H1 (cell line): ENCODE results near the gene EFHD1. TPM values are rescaled to one million over a fixed set of nuclear protein-coding genes. Genes with fewer than 3 reads are reported as not detected.

Experiments used
- CTCF ChIA-PET: fragments of 300-600 bp; sonication (Branson Sonifier 250); formaldehyde crosslinking; loops from one replicate; lab custom pipeline; 2021; ENCODE audit not compliant: partially characterized antibody; lab: Charles Lee
- POLR2A ChIA-PET: fragments of 300-600 bp; sonication (Branson Sonifier 250); formaldehyde crosslinking; loops from one replicate; lab custom pipeline; 2021; ENCODE audit warnings: inconsistent platforms; ENCODE audit not compliant: partially characterized antibody; lab: Charles Lee
- DNase-seq, 2 experiments: peaks; one replicate each; pipeline versions ENCODE4 v3.0.0 to v3.0.0-alpha.2; 2010 to 2022; ENCODE audit warnings: low spot score in 2 of 2, low read depth in 1 of 2, mixed read lengths in 1 of 2
- FAIRE-seq: peaks from 2 replicates; lab custom pipeline; 2011; peaks lifted over from hg19 to GRCh38; lab: Jason Lieb, UNC
- H2AFZ ChIP-seq: 2 replicates; pipeline ENCODE4 v1.8.1; 2012; ENCODE audit warnings: low read length, inconsistent platforms
- H2AK5ac ChIP-seq: 2 replicates; pipeline ENCODE4 v1.6.1; 2013; ENCODE audit warnings: low read depth, low read length
- H2BK120ac ChIP-seq: replicated peaks from 2 replicates; pipeline ENCODE3; 2013; ENCODE audit warnings: low read depth, low read length, inconsistent platforms
- H2BK12ac ChIP-seq: 2 replicates; pipeline ENCODE4 v1.6.1; 2013; ENCODE audit warnings: low read depth, low read length
- H2BK15ac ChIP-seq: 2 replicates; pipeline ENCODE4 v1.6.1; 2013; ENCODE audit warnings: low read length
- H2BK20ac ChIP-seq: 2 replicates; pipeline ENCODE4 v1.6.1; 2013; ENCODE audit warnings: low read length
- H2BK5ac ChIP-seq: 2 replicates; pipeline ENCODE4 v1.6.1; 2013; ENCODE audit warnings: low read depth, low read length
- H3K14ac ChIP-seq: 2 replicates; pipeline ENCODE4 v1.6.1; 2013; ENCODE audit warnings: inconsistent platforms; ENCODE audit not compliant: insufficient read length
- H3K18ac ChIP-seq: 2 replicates; pipeline ENCODE4 v1.6.1; 2013; ENCODE audit warnings: low read length; ENCODE audit errors: extremely low read depth
- H3K23ac ChIP-seq: 2 replicates; pipeline ENCODE4 v1.6.1; 2013; ENCODE audit warnings: inconsistent platforms; ENCODE audit not compliant: insufficient read length
- H3K23me2 ChIP-seq: 2 replicates; pipeline ENCODE4 v1.6.1; 2013; ENCODE audit warnings: low read depth, low read length
- H3K27ac ChIP-seq: 2 replicates; pipeline ENCODE4 v1.6.1; 2011; ENCODE audit warnings: low read depth, low read length, inconsistent platforms
- H3K27me3 ChIP-seq, 4 experiments: replicated peaks in 1 of 4; 1 replicate in 1 of 4; 2 replicates in 3 of 4; pipeline versions ENCODE4 v1.6.1 to v1.8.1; 2011 to 2013; ENCODE audit warnings: low read length in 3 of 4, mild to moderate bottlenecking in 3 of 4, inconsistent platforms in 2 of 4, mixed read lengths in 2 of 4, moderate library complexity in 1 of 4; ENCODE audit not compliant: control insufficient read depth in 3 of 4, insufficient read depth in 3 of 4; ENCODE audit errors: extremely low read depth in 1 of 4
- H3K36me3 ChIP-seq, 4 experiments: 2 replicates each; pipeline versions ENCODE4 v1.6.1 to v1.8.1; 2011 to 2013; ENCODE audit warnings: mild to moderate bottlenecking in 4 of 4, low read length in 3 of 4, moderate library complexity in 2 of 4, control low read depth in 1 of 4, inconsistent platforms in 1 of 4; ENCODE audit not compliant: insufficient read depth in 4 of 4, control insufficient read depth in 2 of 4
- H3K4ac ChIP-seq: replicated peaks from 2 replicates; pipeline ENCODE3; 2013; ENCODE audit warnings: low read length, low read depth, mixed read lengths, inconsistent platforms; ENCODE audit not compliant: insufficient read length
- H3K4me1 ChIP-seq, 4 experiments: replicated peaks in 1 of 4; 1 replicate in 1 of 4; 2 replicates in 3 of 4; pipeline versions ENCODE4 v1.6.1 to v1.8.1; 2011 to 2013; ENCODE audit warnings: low read length in 3 of 4, inconsistent platforms in 2 of 4, mixed read lengths in 1 of 4; ENCODE audit not compliant: insufficient read depth in 4 of 4, control insufficient read depth in 3 of 4
- H3K4me2 ChIP-seq, 2 experiments: 2 replicates each; pipeline versions ENCODE4 v1.6.1 to v1.8.1; 2011 to 2013; ENCODE audit warnings: low read depth in 2 of 2, low read length in 2 of 2, control low read depth in 1 of 2, inconsistent platforms in 1 of 2, mild to moderate bottlenecking in 1 of 2; ENCODE audit not compliant: insufficient read depth in 1 of 2
- H3K4me3 ChIP-seq, 4 experiments: fragments of 200-600, 300-600 bp in 1 of 4; sonication (generic), shearing (Covaris generic), sonication (Bioruptor Twin) in 1 of 4; 2 replicates each; pipeline versions ENCODE4 v1.5.1 to v1.8.1; 2011 to 2016; ENCODE audit warnings: low read length in 4 of 4, low read depth in 3 of 4, control low read depth in 2 of 4, inconsistent platforms in 2 of 4, mild to moderate bottlenecking in 2 of 4, mixed read lengths in 1 of 4, moderate library complexity in 1 of 4; ENCODE audit not compliant: insufficient read depth in 2 of 4; ENCODE audit errors: extremely low read depth in 1 of 4
- H3K56ac ChIP-seq: replicated peaks from 2 replicates; pipeline ENCODE3; 2013; ENCODE audit warnings: low read depth, mild to moderate bottlenecking, mixed read lengths, low read length, inconsistent platforms; ENCODE audit not compliant: insufficient read length
- H3K79me1 ChIP-seq: 2 replicates; pipeline ENCODE4 v1.6.1; 2013; ENCODE audit warnings: low read depth, low read length, control low read depth
- H3K79me2 ChIP-seq, 2 experiments: 2 replicates each; pipeline versions ENCODE4 v1.6.1 to v1.8.1; 2012 to 2013; ENCODE audit warnings: low read length in 2 of 2, mild to moderate bottlenecking in 2 of 2, inconsistent platforms in 1 of 2; ENCODE audit not compliant: insufficient read depth in 2 of 2, control insufficient read depth in 1 of 2
- H3K9ac ChIP-seq, 4 experiments: replicated peaks in 1 of 4; 1 replicate in 1 of 4; 2 replicates in 3 of 4; pipeline versions ENCODE4 v1.6.1 to v1.8.1; 2011 to 2013; ENCODE audit warnings: low read depth in 3 of 4, low read length in 3 of 4, control low read depth in 2 of 4, mild to moderate bottlenecking in 2 of 4, moderate library complexity in 2 of 4, inconsistent platforms in 1 of 4; ENCODE audit errors: extremely low read depth in 1 of 4
- H3K9me3 ChIP-seq, 2 experiments: 2 replicates each; pipeline versions ENCODE4 v1.6.1 to v1.8.1; 2012 to 2013; ENCODE audit warnings: mild to moderate bottlenecking in 2 of 2, moderate library complexity in 2 of 2, control low read depth in 1 of 2, inconsistent platforms in 1 of 2, low read depth in 1 of 2, low read length in 1 of 2, mixed read lengths in 1 of 2; ENCODE audit not compliant: insufficient read depth in 2 of 2
- H4K20me1 ChIP-seq, 2 experiments: replicated peaks in 1 of 2; 2 replicates each; pipeline versions ENCODE3 to v1.8.1; 2011 to 2013; ENCODE audit warnings: inconsistent platforms in 2 of 2, low read length in 2 of 2, mild to moderate bottlenecking in 1 of 2; ENCODE audit not compliant: insufficient read depth in 2 of 2, control insufficient read depth in 1 of 2
- H4K5ac ChIP-seq: 2 replicates; pipeline ENCODE4 v1.6.1; 2013; ENCODE audit warnings: low read length, low read depth, mixed read lengths, inconsistent platforms; ENCODE audit not compliant: insufficient read length
- H4K8ac ChIP-seq: 2 replicates; pipeline ENCODE4 v1.8.0; 2013; ENCODE audit warnings: mild to moderate bottlenecking, moderate library complexity, low read length, inconsistent platforms; ENCODE audit not compliant: insufficient read depth; ENCODE audit errors: extremely low read depth
- H4K91ac ChIP-seq: replicated peaks from 2 replicates; pipeline ENCODE3; 2013; ENCODE audit warnings: low read length, mixed read lengths, inconsistent platforms; ENCODE audit not compliant: insufficient read length
- ATF2 ChIP-seq: IDR thresholded peaks from 2 replicates; pipeline ENCODE4 v1.6.1; 2012; ENCODE audit warnings: low read length, inconsistent platforms
- BACH1 ChIP-seq: IDR thresholded peaks from 2 replicates; pipeline ENCODE4 v1.6.1; 2012; ENCODE audit warnings: low read length, improper control_type of control experiment
- CTCF ChIP-seq, 3 experiments: IDR thresholded peaks; 1 replicate in 2 of 3; 2 replicates in 1 of 3; pipeline versions ENCODE4 v1.5.1 to v1.6.1; 2011; ENCODE audit warnings: low read length in 3 of 3, mild to moderate bottlenecking in 3 of 3, inconsistent platforms in 2 of 3, low read depth in 1 of 3, moderate library complexity in 1 of 3; ENCODE audit not compliant: insufficient read depth in 1 of 3; ENCODE audit errors: control extremely low read depth in 1 of 3
- E2F6 ChIP-seq: IDR thresholded peaks from 2 replicates; pipeline ENCODE4 v1.6.1; 2012; ENCODE audit warnings: inconsistent platforms
- EGR1 ChIP-seq: IDR thresholded peaks from 2 replicates; pipeline ENCODE4 v1.6.1; 2011; ENCODE audit warnings: low read depth, low read length, borderline replicate concordance
- EP300 ChIP-seq, 2 experiments: IDR thresholded peaks; 1 replicate in 1 of 2; 2 replicates in 1 of 2; pipeline ENCODE4 v1.6.1; 2011 to 2012; ENCODE audit warnings: low read depth in 2 of 2, low read length in 2 of 2, mild to moderate bottlenecking in 2 of 2, borderline replicate concordance in 1 of 2, inconsistent platforms in 1 of 2, moderate library complexity in 1 of 2
- KDM5A ChIP-seq: fragments of 200-600 bp; IDR thresholded peaks from 2 replicates; pipeline ENCODE4 v1.7.1; 2012; ENCODE audit warnings: mild to moderate bottlenecking, low read length, inconsistent platforms, mixed read lengths
- PHF8 ChIP-seq: fragments of 200-600 bp; sonication (generic); conservative IDR thresholded peaks from 2 replicates; pipeline ENCODE4 v1.7.1; 2012; ENCODE audit warnings: low read depth, mild to moderate bottlenecking, inconsistent platforms, low read length, moderate library complexity
- POLR2A ChIP-seq, 2 experiments: IDR thresholded peaks; 1 replicate in 1 of 2; 2 replicates in 1 of 2; pipeline ENCODE4 v1.6.1; 2011; ENCODE audit warnings: low read depth in 2 of 2, low read length in 2 of 2, mild to moderate bottlenecking in 2 of 2; ENCODE audit errors: control extremely low read depth in 1 of 2
- SP2 ChIP-seq: IDR thresholded peaks from 2 replicates; pipeline ENCODE4 v1.6.1; 2012; ENCODE audit warnings: mild to moderate bottlenecking, low read length, inconsistent platforms
- WGBS, 2 experiments: shearing (Covaris generic) in 1 of 2; methylation state at CpG; one replicate each; pipeline versions ENCODE4 v1.1.6 to v1.1.7; 2013 to 2015; ENCODE audit warnings: low lambda C conversion rate in 2 of 2, mixed read lengths in 2 of 2, inconsistent platforms in 1 of 2, low coverage in 1 of 2, missing lambda C conversion rate in 1 of 2; ENCODE audit not compliant: insufficient replicate concordance in 2 of 2, insufficient coverage in 1 of 2, insufficient read length in 1 of 2; ENCODE audit errors: extremely low coverage in 1 of 2, missing lambda C conversion rate in 1 of 2; 5-methylcytosine and 5-hydroxymethylcytosine counted together
- polyA plus RNA-seq, 7 experiments: library from polyadenylated mRNA; depleted of rRNA in 3 of 7; stranded (reverse) in 5 of 7; unstranded in 2 of 7; fragments of >200 nt in 5 of 7; fragments of 200-250 nt in 2 of 7; gene quantifications; 1 replicate in 5 of 7; 2 replicates in 1 of 7; 4 replicates in 1 of 7; pipeline versions ENCODE4 v1.2.1 to v1.2.3, GENCODE V29; 2011 to 2013; ENCODE audit warnings: missing spikeins in 2 of 7, mixed read lengths in 2 of 7
- total RNA-seq: library from RNA; stranded (reverse); fragmentation: NEBNext Ultra II Directional; extraction: Animal tissue kit (Norgen Biotek cat#: 25700); gene quantifications from 2 replicates; pipeline ENCODE4 v1.2.1, GENCODE V29; 2021

EFHD1 gene
- total and polyA plus RNA-seq, 2 of the 8 experiments (the other 6 are each of a cell fraction or from before 2014, with no cell fraction given) = 3.4 to 4.5 TPM

GRCh38 chr2:232674491-232674890 is 41.1 kb downstream of the EFHD1 start:
- no peak overlapping the region for H3K14ac ChIP-seq
- ChIA-PET POLR2A (no interaction called here), CTCF (interaction anchor here (1.4 kb wide), 1 partner anchor 26 kb away, joined by 3 read pairs; no protein-coding TSS in a partner anchor)
- no peak overlapping the region for H2AK5ac ChIP-seq
- H2BK15ac ChIP-seq = no peak overlapping the region
- H3K9ac ChIP-seq = no peak overlapping the region
- H3K23ac ChIP-seq = no peak overlapping the region
- H3K27ac ChIP-seq = no peak overlapping the region
- H3K56ac ChIP-seq = no peak overlapping the region
- H2AFZ ChIP-seq = no peak overlapping the region
- H3K4me2 ChIP-seq = no peak overlapping the region
- no peaks in the 10 kb centered on the region for H3K79me2 ChIP-seq
- H3K18ac ChIP-seq = no peak overlapping the region
- H2BK5ac ChIP-seq = no peak overlapping the region
- no peaks in the 10 kb centered on the region for H3K4me1 ChIP-seq
- H2BK120ac ChIP-seq = no peak overlapping the region
- H3K4ac ChIP-seq = no peak overlapping the region
- no peak overlapping the region for H2BK20ac ChIP-seq
- H4K20me1 ChIP-seq = no peaks in the 10 kb centered on the region
- FAIRE-seq (no peak), DNase-seq (no peak)
- H3K27me3 ChIP-seq = no peaks in the 10 kb centered on the region
- TF ChIP-seq ATF2 = no peak
- TF ChIP-seq BACH1 = no peak
- TF ChIP-seq POLR2A (IDR thresholded peaks at IDR 0.05; ENCODE audit: control extremely low read depth in 1 of 2, low read depth in 2 of 2, low read length in 2 of 2) = no peak
- no peak for TF ChIP-seq SP2
- no peak for TF ChIP-seq KDM5A
- TF ChIP-seq EP300 (IDR thresholded peaks at IDR 0.05; ENCODE audit: borderline replicate concordance in 1 of 2, low read depth in 2 of 2, low read length in 2 of 2) = no peak
- no peak for TF ChIP-seq E2F6
- no peak for TF ChIP-seq PHF8
- TF ChIP-seq CTCF (IDR thresholded peaks at IDR 0.05; ENCODE audit: control extremely low read depth in 1 of 3, insufficient read depth in 1 of 3, low read depth in 1 of 3, low read length in 3 of 3) = no peak
- TF ChIP-seq EGR1 = no peak
- no peak overlapping the region for H4K91ac ChIP-seq
- H4K5ac ChIP-seq = no peak overlapping the region
- H3K9me3 ChIP-seq = no peaks in the 10 kb centered on the region
- H3K4me3 ChIP-seq = no peak overlapping the region
- H3K23me2 ChIP-seq = no peaks in the 10 kb centered on the region
- no peaks in the 10 kb centered on the region for H3K79me1 ChIP-seq
- H3K36me3 ChIP-seq = no peaks in the 10 kb centered on the region
- H2BK12ac ChIP-seq = no peak overlapping the region
- H4K8ac ChIP-seq = no peak overlapping the region
- WGBS, 2 experiments = 90% methylated on average over 6 of the region's 6 CpGs; no CpG with 5 or more reads in 1 of the 2 experiments
